ENCODE data around the gene PRADC1. TPM values are rescaled to one million over a fixed set of nuclear protein-coding genes. Genes with fewer than 3 reads are reported as not detected.

The PRADC1 gene
- polyA plus RNA-seq, 3 donors: 9.0 to 49.2 (median 33.3) TPM

DNA sequence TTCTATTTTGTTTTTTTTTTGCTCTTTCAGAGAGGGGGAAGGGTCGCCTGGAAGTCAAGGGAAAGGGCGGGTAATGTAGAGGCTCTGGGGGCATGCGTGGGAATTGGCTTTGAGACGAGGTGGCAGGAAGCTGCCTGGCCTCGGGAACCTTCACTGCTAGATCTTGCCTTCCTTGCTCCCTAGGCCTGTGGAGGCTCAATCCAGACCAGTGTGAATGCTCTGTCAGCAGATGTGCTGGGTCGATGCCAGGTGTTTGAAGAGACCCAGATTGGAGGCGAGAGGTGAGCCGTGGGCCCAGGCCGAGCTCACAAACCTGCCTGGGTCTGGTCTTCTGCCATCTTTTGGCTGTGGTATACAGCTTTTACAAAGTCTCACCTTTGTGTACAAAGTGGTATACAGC is 16.6 kb upstream of the PRADC1 start:
- Mint-ChIP-seq H3K4me1 (peaks cover 4% of the 10 kb centered on the region), H3K27ac (no peak overlapping the region), H3K27me3 (ENCODE audit: low read depth in 3 of 3) (no peaks in the 10 kb centered on the region), H3K4me3 (no peak overlapping the region), H3K36me3 (peaks cover 90 to 96% of the 10 kb centered on the region in 2 donors), H3K9me3 (no peaks in the 10 kb centered on the region)
- Histone ChIP-seq H3K4me3 (replicated peaks in 1 of 3; ENCODE audit: low read depth in 2 of 3, low read length in 3 of 3) (no peak overlapping the region), H3K4me2 (replicated peaks; ENCODE audit: extremely low read depth, low read length, poor library complexity, severe bottlenecking) (no peak overlapping the region), H3K36me3 (replicated peaks in 1 of 2; ENCODE audit: control insufficient read depth in 1 of 2, insufficient read depth in 2 of 2, low read length in 2 of 2) (peaks cover 86 to 100% of the 10 kb centered on the region in 2 donors), H3K79me2 (ENCODE audit: insufficient read depth, low read length) (no peaks in the 10 kb centered on the region), H4K20me1 (ENCODE audit: insufficient read depth, low read length) (peaks cover 18% of the 10 kb centered on the region), H3K9ac (ENCODE audit: insufficient read depth, low read length, poor library complexity, severe bottlenecking) (no peak overlapping the region), H3K9me3 (replicated peaks in 1 of 2; ENCODE audit: control insufficient read depth in 1 of 2, insufficient read depth in 1 of 2, low read length in 2 of 2) (no peaks in the 10 kb centered on the region), H3K27ac (ENCODE audit: low read depth in 1 of 2, low read length in 2 of 2) (no peak overlapping the region), H3K27me3 (ENCODE audit: control insufficient read depth in 2 of 2, insufficient read depth in 2 of 2, low read length in 2 of 2) (no peaks in the 10 kb centered on the region), H2AFZ (ENCODE audit: insufficient read depth, low read depth, low read length, poor library complexity, severe bottlenecking) (no peak overlapping the region), H3K4me1 (ENCODE audit: control insufficient read depth in 1 of 2, insufficient read depth in 2 of 2, low read length in 2 of 2) (peaks cover 0 to 8% of the 10 kb centered on the region in 2 donors)
- intact Hi-C loops (cut with micrococcal nuclease): no loop called here
- TF ChIP-seq, protein P1, sequence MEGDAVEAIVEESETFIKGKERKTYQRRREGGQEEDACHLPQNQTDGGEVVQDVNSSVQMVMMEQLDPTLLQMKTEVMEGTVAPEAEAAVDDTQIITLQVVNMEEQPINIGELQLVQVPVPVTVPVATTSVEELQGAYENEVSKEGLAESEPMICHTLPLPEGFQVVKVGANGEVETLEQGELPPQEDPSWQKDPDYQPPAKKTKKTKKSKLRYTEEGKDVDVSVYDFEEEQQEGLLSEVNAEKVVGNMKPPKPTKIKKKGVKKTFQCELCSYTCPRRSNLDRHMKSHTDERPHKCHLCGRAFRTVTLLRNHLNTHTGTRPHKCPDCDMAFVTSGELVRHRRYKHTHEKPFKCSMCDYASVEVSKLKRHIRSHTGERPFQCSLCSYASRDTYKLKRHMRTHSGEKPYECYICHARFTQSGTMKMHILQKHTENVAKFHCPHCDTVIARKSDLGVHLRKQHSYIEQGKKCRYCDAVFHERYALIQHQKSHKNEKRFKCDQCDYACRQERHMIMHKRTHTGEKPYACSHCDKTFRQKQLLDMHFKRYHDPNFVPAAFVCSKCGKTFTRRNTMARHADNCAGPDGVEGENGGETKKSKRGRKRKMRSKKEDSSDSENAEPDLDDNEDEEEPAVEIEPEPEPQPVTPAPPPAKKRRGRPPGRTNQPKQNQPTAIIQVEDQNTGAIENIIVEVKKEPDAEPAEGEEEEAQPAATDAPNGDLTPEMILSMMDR (IDR thresholded peaks at IDR 0.05): no peak
- WGBS (ENCODE audit: insufficient coverage): 91% methylated on average over 9 of the region's 9 CpGs
- DNase-seq: no peak

DNA sequence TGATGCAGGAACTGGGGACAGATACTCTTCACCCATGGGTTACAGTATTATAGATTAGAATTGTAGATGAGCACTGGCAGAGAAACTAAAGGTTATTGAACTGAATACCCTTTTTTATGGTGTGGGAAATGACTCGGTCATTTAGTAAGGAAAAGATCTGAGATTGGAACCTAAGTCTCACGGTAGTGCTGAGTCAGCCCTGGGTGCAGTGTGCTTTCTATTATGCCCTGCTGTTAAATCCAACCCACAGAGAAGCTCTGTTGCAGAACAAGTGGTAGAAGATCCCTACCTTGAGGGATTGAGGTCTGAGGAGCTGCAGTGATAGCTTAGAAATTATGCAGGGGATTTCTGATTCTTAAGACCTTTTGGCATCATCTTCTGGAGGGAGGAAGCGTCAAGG is 13.8 kb upstream of the PRADC1 start:
- H3K27ac ChIP-seq (ENCODE audit: low read depth in 1 of 2, low read length in 2 of 2): no peak overlapping the region
- H3K4me3 ChIP-seq (replicated peaks in 1 of 3; ENCODE audit: low read depth in 2 of 3, low read length in 3 of 3): no peak overlapping the region
- H3K79me2 ChIP-seq (ENCODE audit: insufficient read depth, low read length): no peaks in the 10 kb centered on the region
- H3K27ac Mint-ChIP-seq: no peak overlapping the region
- no peaks in the 10 kb centered on the region for H3K27me3 Mint-ChIP-seq (ENCODE audit: low read depth in 3 of 3)
- H3K4me1 Mint-ChIP-seq: no peaks in the 10 kb centered on the region
- no peaks in the 10 kb centered on the region for H3K4me1 ChIP-seq (ENCODE audit: control insufficient read depth in 1 of 2, insufficient read depth in 2 of 2, low read length in 2 of 2)
- no peak overlapping the region for H2AFZ ChIP-seq (ENCODE audit: insufficient read depth, low read depth, low read length, poor library complexity, severe bottlenecking)
- no peaks in the 10 kb centered on the region for H3K9me3 Mint-ChIP-seq
- H3K4me3 Mint-ChIP-seq: no peak overlapping the region
- H3K4me2 ChIP-seq (replicated peaks; ENCODE audit: extremely low read depth, low read length, poor library complexity, severe bottlenecking): no peak overlapping the region
- intact Hi-C loops (cut with micrococcal nuclease): no loop called here
- no peaks in the 10 kb centered on the region for H3K27me3 ChIP-seq (ENCODE audit: control insufficient read depth in 2 of 2, insufficient read depth in 2 of 2, low read length in 2 of 2)
- TF ChIP-seq, protein P1 (IDR thresholded peaks at IDR 0.05): no peak
- peaks cover 36% of the 10 kb centered on the region for H4K20me1 ChIP-seq (ENCODE audit: insufficient read depth, low read length)
- H3K9me3 ChIP-seq (replicated peaks in 1 of 2; ENCODE audit: control insufficient read depth in 1 of 2, insufficient read depth in 1 of 2, low read length in 2 of 2): no peaks in the 10 kb centered on the region
- H3K36me3 Mint-ChIP-seq: peaks cover 85 to 96% of the 10 kb centered on the region in 2 donors
- no peak overlapping the region for H3K9ac ChIP-seq (ENCODE audit: insufficient read depth, low read length, poor library complexity, severe bottlenecking)
- peaks cover 91 to 100% of the 10 kb centered on the region in 2 donors for H3K36me3 ChIP-seq (replicated peaks in 1 of 2; ENCODE audit: control insufficient read depth in 1 of 2, insufficient read depth in 2 of 2, low read length in 2 of 2)
- WGBS (ENCODE audit: insufficient coverage): 93% methylated on average over 2 of the region's 3 CpGs
- DNase-seq: no peak

Measured in CD14-positive monocyte (primary cell).